GM12878 (cell line): ENCODE measurements around the gene EHBP1L1.

Experiments used
- CBX5 ChIP-seq: sonication (generic); IDR thresholded peaks from 2 replicates; pipeline ENCODE4 v1.6.1; 2016; ENCODE audit warnings: low read depth, moderate library complexity, mild to moderate bottlenecking, inconsistent platforms
- CHD2 ChIP-seq: IDR thresholded peaks from 2 replicates; pipeline ENCODE4 v1.6.1; 2011; ENCODE audit warnings: low read depth, low read length, improper control_type of control experiment, borderline replicate concordance
- TF ChIP-seq, protein P1 (sequence below), 3 experiments: IDR thresholded peaks in 2 of 3; conservative IDR thresholded peaks in 1 of 3; 2 replicates each; pipeline ENCODE4 v1.5.1; 2011; ENCODE audit warnings: low read depth in 3 of 3, low read length in 3 of 3, mild to moderate bottlenecking in 3 of 3, control low read depth in 2 of 3, moderate library complexity in 2 of 3, inconsistent platforms in 1 of 3, mixed read lengths in 1 of 3; ENCODE audit not compliant: control insufficient read depth in 2 of 3, insufficient read depth in 1 of 3; ENCODE audit errors: extremely low read depth in 1 of 3

DNA sequence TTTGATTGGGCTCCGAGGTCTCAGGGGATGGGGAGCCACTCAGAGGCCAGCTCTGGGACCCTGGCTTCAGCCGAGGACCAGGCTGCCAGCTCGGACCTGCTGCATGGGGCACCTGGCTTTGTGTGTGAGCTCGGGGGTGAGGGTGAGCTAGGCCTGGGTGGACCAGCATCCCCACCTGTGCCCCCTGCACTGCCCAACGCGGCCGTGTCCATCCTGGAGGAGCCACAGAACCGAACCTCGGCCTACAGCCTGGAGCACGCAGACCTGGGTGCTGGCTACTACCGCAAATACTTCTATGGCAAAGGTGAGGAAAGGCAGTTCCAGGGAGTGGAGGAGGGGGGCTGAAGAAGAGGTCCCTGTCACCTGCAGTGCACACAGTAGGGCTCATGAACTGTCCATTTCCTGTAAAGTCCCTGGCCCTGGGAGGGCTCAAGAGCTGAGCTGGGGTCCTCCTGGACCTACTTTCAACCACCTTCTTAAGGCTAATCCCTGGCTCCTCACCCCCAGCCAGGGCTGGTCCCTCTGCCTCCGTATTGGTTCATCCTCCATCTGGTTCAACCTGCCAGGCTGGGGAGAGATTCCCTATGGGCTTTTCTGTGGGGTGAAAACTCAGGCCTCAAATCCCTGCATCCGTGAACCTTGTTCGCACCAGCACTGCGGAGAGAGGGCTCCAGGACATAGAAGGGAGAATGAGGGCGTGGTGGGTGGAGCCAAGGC lies 65.6 kb downstream of the EHBP1L1 start:
- TF ChIP-seq CBX5 (no peak), CHD2 (no peak)
- TF ChIP-seq, protein P1, sequence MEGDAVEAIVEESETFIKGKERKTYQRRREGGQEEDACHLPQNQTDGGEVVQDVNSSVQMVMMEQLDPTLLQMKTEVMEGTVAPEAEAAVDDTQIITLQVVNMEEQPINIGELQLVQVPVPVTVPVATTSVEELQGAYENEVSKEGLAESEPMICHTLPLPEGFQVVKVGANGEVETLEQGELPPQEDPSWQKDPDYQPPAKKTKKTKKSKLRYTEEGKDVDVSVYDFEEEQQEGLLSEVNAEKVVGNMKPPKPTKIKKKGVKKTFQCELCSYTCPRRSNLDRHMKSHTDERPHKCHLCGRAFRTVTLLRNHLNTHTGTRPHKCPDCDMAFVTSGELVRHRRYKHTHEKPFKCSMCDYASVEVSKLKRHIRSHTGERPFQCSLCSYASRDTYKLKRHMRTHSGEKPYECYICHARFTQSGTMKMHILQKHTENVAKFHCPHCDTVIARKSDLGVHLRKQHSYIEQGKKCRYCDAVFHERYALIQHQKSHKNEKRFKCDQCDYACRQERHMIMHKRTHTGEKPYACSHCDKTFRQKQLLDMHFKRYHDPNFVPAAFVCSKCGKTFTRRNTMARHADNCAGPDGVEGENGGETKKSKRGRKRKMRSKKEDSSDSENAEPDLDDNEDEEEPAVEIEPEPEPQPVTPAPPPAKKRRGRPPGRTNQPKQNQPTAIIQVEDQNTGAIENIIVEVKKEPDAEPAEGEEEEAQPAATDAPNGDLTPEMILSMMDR (IDR thresholded peaks at IDR 0.05 in 2 of 3, conservative IDR thresholded peaks at IDR 0.05 in 1 of 3; ENCODE audit: control insufficient read depth in 2 of 3, extremely low read depth in 1 of 3, insufficient read depth in 1 of 3, low read depth in 3 of 3, low read length in 3 of 3): no peak
